HG03439 (cell line): Measurements from ENCODE around the gene INSR.
"Not testable (repeated sequence)": the region's sequence is repeated elsewhere in the genome, so short reads cannot be mapped to it uniquely, and the experiment has no call there.

Source experiments
- ATAC-seq: cut with Tn5 transposase; IDR thresholded peaks from one replicate; pipeline ENCODE4 v1.9.1; 2021; ENCODE audit warnings: mild to moderate bottlenecking, moderate library complexity; ENCODE audit not compliant: unreplicated experiment

INSR gene

DNA sequence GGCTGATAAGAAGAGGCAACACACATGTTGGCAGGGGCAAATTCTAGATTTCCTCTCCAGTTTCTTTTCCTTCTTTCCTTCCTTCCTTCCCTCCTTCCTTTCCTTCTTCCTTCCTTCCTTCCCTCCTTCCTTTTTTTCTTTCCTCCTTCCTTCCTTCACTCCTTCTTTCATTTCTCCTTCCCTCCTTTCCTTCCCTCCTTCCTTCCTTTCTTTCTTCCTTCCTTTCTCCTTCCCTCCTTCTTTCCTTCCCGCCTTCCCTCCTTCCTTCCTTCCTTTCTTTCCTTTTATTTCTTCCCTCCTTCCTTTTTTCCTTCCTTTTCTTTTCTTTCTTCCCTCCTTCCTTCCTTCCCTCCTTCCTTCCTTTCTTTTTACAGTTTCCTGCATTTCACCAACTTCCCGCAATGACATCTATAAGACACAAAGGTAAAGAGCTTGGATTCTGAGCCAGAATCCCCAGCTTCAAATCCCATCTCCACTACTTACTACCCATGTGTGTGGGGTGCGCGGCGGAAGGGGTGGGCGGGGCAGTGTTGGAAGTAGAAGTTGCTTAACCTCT lies 35.3 kb downstream of the INSR start:
- ATAC-seq = no peak

- ATAC-seq = no peak
Observed at GRCh38 chr19:7258041-7258839, 36.0 kb downstream of the INSR start.

GRCh38 chr19:7257148-7258040 lies 36.8 kb downstream of the INSR start:
- ATAC-seq = no peak

DNA sequence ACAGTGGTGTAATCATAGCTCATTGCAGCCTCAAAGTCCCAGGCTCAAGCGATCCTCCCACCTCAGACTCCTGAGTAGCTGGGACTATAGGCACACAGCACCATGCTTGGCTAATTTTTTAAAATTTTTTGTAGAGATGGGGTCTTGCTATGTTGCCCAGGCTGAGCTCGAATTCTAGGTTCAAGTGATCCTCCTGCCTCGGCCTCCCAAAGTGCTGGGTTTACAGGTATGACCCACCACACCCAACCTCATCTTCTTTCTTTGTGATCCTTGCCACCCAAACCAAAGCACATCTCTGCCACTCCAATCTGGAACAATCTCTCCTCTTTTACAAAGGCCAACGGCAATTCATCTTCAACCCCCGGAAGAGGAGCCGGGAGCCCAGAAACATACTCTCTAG lies 38.6 kb downstream of the INSR start:
- no peak for ATAC-seq

GRCh38 chr19:7255119-7255518 lies 39.1 kb downstream of the INSR start:
- no peak for ATAC-seq

- ATAC-seq = no peak
Observed at GRCh38 chr19:7254590-7254989, 39.6 kb downstream of the INSR start.

- no peak for ATAC-seq
Observed at GRCh38 chr19:7252364-7252763, 41.9 kb downstream of the INSR start.

DNA sequence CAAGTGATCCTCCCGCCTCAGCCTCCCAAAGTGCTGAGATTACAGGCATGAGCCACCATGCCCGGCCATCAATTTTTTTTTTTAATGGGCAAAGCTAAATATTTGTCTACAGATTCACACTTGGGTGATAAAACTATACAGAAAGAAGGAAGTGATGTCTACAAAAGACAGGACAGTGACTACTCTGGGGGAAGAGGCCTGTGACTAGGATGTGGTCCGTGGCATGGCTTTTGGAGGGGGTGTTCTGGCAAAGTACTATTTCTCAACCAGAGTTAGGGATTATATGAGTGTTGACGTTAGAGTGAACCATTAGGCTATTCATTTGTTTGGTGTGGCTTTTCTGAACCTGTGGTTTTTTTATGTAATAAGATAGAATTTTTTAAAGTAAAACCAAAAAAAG lies 42.7 kb downstream of the INSR start:
- ATAC-seq = no peak

GRCh38 chr19:7250951-7251350 lies 43.3 kb downstream of the INSR start:
- no peak for ATAC-seq

DNA sequence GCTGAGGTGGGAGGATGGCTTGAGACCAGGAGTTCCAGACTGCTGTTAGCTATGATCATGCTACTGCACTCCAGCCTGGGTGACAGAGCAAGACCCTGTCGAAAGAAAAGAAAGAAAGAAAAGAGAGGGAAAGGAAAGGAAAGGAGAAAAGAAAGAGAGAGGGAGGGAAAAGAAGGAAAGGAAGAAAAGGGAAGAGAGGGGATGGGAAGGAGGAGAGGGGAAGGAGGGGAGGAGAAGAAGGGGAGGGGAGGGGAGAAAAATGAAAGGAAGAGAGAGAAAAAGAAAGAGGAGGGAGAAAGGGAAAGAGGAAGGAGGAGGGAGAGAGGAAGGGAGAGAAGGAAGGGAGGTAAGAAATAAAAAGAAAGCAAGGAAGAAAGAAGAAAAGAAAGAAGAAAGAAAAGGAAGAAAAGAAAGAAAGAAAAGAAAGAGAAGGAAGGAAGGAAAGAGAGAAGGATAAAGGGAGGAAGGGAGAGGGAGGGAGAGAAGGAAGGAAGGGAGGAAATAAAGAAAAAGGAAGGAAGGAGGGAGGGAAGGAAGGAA lies 44.1 kb downstream of the INSR start:
- ATAC-seq = no peak

DNA sequence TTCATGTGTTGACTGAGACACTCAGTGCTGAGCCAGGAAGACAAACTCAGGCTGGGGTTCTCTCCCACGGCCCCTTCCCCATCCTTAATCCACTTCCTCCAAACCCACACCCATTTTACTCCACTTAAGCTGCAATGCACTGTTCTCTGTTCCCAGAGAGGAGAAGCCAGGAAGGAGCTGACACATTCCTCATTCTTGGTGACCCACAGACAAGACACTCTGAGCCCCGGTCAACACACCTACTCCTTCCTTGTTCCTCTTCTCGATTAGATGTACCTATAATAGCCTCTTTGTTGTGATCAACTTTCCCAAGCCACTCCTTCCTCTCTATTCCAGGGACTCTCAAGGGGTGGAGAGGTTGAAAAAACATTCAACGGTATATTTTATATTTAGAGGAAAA lies 47.1 kb downstream of the INSR start:
- no peak for ATAC-seq

GRCh38 chr19:7246601-7247000 lies 47.6 kb downstream of the INSR start:
- ATAC-seq = no peak

DNA sequence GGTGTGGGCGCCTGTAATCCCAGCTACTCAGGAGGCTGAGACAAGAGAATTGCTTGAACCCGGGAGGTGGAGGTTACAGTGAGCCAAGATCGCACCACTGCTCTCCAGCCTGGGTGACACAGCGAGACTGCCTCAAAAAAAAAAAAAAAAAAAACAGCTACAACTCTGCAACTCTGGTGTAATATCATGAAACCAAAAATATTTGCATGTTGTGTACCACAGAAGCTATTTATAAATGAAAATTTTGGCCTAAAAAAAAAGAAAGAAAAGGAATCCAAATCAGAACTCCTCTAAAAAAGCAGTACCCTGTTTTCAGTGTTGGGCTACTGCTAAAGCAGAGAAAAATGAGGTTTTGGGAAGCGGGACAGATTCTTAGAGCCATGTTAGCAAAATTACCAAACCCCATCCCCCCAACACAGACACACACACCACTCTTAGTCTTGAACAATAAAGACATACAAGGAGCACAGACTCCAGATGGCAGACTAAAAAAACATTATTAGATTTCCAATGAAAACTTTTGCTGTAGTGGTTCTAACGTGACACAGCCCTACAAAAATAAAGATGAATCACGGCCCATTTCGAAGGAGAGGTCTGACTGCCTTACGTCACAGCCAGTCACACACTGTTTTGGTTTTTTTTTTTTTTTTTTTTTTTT lies 51.5 kb downstream of the INSR start:
- ATAC-seq = peak; percentile 61

DNA sequence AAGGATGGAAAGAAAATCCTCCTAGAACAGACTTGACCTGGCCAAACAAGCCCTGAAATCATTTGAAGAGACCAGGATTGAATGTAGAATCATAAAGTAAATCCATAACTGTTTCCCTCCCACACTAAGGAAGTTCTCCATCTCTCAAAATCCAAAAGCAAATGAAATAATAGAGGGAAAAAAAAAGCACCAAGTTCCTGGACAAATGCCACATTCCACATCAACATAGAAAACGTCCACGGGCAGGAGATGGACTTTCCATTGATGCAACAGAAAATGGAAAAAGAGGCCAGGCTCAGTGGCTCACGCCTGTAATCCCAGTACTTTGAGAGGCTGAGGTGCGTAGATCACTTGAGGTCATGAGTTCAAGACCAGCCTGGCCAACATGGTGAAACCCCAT lies 56.2 kb downstream of the INSR start:
- no peak for ATAC-seq

DNA sequence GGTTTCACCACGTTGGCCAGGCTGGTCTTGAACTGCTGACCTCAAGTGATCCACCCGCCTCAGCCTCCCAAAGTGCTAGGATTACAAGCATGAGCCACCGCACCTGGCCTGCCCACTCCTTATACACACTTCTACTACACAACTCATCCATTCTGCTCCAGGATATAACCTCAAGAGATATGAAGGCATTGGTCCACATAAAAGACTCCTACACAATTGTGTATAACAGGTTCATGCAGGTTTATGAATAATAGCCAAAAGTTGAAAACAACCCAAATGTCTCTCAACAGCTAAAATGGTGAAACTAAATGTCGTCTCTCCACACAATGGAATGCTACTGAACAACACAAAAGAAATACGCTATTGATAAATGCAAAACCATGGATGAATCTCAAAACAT lies 58.1 kb downstream of the INSR start:
- no peak for ATAC-seq

- ATAC-seq = no peak
Observed at GRCh38 chr19:7230826-7231225, 63.4 kb downstream of the INSR start.

GRCh38 chr19:7229735-7230134 lies 64.5 kb downstream of the INSR start:
- no peak for ATAC-seq

GRCh38 chr19:7228935-7229541 lies 65.2 kb downstream of the INSR start:
- no peak for ATAC-seq

DNA sequence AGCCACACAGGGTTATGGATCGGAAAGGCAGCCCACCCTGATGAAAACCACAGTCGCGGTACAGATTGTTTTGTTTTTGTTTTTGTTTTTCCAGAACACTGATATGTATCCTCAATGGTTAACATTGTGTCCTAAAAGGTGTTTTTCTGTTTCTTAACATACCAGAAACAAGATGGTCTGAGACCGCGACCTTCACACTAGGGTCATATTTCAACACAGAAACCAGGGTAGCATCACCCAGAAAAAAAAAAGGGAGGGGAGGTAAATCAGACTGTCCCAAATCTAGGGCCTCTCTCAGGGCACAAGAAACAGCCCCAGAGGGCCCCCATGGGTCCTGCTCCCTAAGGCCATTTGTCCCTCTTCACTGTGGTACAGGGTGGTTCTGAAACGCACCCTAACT lies 66.5 kb downstream of the INSR start:
- no peak for ATAC-seq

DNA sequence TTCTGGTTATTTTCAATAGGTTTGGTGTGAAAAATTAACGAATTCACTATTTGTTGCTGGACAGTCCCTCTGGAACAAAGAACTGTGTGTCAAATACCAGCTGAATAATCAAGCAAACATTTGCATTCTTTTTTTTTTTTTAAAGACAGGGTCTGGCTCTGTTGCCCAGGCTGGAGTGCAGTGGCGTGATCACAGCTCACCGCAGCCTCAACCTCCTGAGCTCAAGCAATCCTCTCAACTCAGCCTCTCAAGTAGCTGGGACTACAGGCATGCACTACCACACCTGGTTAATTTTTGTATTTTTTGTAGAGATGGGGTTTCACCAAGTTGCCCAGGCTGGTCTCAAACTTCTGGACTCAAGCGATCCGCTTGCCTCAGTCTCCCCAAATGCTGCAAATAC lies 67.1 kb downstream of the INSR start:
- ATAC-seq = not testable (repeated sequence)

DNA sequence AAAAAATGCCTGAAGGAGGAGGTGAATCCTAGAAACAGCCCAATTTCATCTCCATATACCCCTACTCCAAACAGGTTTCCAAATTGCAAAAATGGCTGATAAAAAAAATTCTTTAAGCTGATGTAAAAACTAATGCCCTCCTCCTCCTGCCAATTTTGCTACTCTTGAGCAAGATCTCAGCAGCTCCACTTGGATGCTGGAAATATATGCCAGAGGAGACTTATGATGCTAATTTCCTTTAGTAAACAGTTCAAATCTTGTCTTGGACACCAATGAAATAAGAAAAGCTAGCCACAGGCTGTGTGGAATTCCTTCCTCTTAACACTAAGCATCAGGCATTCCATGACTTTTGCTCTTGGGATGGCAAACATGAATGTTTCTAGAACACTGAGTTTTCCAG lies 67.5 kb downstream of the INSR start:
- ATAC-seq = no peak
